Erythroblast (primary cell): ENCODE measurements around the gene MAGEA4.

Experiments
- GATA1 ChIP-seq: IDR thresholded peaks from 2 replicates; pipeline ENCODE4 v1.6.1; 2011; ENCODE audit warnings: low read depth, mild to moderate bottlenecking, control low read depth, low read length, moderate library complexity
- POLR2A ChIP-seq: IDR thresholded peaks from 2 replicates; pipeline ENCODE4 v1.6.1; 2011; ENCODE audit warnings: mild to moderate bottlenecking, low read length

DNA sequence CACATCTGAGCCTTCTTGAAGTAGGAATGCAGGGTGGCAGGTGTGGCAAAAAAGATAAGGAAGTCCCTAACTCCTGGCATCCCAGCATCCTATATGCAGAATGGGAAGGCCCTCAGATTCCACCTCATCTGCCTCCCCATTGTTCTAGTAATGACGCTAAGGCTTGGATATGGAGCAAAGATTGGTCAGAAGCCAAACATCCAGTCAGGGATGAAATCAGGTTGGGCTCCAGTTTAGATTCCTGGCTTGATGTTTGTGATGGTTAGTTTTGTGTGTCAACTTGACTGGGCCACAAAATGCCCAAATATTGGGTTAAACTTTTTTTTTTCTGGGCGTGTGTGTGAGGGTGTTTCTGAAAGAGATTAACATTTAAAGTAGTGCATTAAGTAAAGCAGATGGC is 39.6 kb upstream of the MAGEA4 start:
- no peak for TF ChIP-seq POLR2A
- no peak for TF ChIP-seq GATA1
